ENCODE data around the gene CTNNBL1. TPM values are rescaled to one million over a fixed set of nuclear protein-coding genes. Genes with fewer than 3 reads are reported as not detected.

Gene CTNNBL1
- total RNA-seq, 1 donor from 2014 or later, result 87.7 TPM

- Mint-ChIP-seq H3K27me3 (ENCODE audit: low read depth) (no peaks in the 10 kb centered on the region), H3K36me3 (ENCODE audit: low read depth) (peaks cover 25% of the 10 kb centered on the region), H3K27ac (ENCODE audit: unreplicated experiment) (no peak overlapping the region), H3K9me3 (no peaks in the 10 kb centered on the region), H3K4me1 (peaks cover 23% of the 10 kb centered on the region), H3K4me3 (no peak overlapping the region)
- no peak for DNase-seq (ENCODE audit: low read depth, low spot score)
- no peak for TF ChIP-seq CTCF (conservative IDR thresholded peaks at IDR 0.05)
These were observed 165.8 kb downstream of the CTNNBL1 start for GRCh38 chr20:37859406-37860171.

- Mint-ChIP-seq H3K4me3 (no peak overlapping the region), H3K9me3 (no peaks in the 10 kb centered on the region), H3K4me1 (peaks cover 17% of the 10 kb centered on the region), H3K27ac (ENCODE audit: unreplicated experiment) (no peak overlapping the region), H3K27me3 (ENCODE audit: low read depth) (no peaks in the 10 kb centered on the region), H3K36me3 (ENCODE audit: low read depth) (peaks cover 22% of the 10 kb centered on the region)
- no peak for DNase-seq (ENCODE audit: low read depth, low spot score)
- TF ChIP-seq CTCF (conservative IDR thresholded peaks at IDR 0.05), result no peak
These were observed 169.5 kb downstream of the CTNNBL1 start for GRCh38 chr20:37863289-37863688.

- Mint-ChIP-seq H3K4me3 (no peak overlapping the region), H3K36me3 (ENCODE audit: low read depth) (peaks cover 15% of the 10 kb centered on the region), H3K27me3 (ENCODE audit: low read depth) (no peaks in the 10 kb centered on the region), H3K27ac (ENCODE audit: unreplicated experiment) (peak overlapping the region; percentile 90), H3K9me3 (no peaks in the 10 kb centered on the region), H3K4me1 (peaks cover 22% of the 10 kb centered on the region)
- DNase-seq (ENCODE audit: low read depth, low spot score), result no peak
- TF ChIP-seq CTCF (conservative IDR thresholded peaks at IDR 0.05), result no peak
These were observed 170.5 kb downstream of the CTNNBL1 start for GRCh38 chr20:37864298-37864697.

- H3K36me3 Mint-ChIP-seq (ENCODE audit: low read depth), result peaks cover 10% of the 10 kb centered on the region
- peaks cover 37% of the 10 kb centered on the region for H3K4me1 Mint-ChIP-seq
These were observed 172.2 kb downstream of the CTNNBL1 start for GRCh38 chr20:37866051-37866450.

More at GRCh38 chr20:37866051-37866450, 172.2 kb downstream of the CTNNBL1 start:
- Mint-ChIP-seq H3K27me3 (ENCODE audit: low read depth) (no peaks in the 10 kb centered on the region), H3K4me3 (no peak overlapping the region), H3K27ac (ENCODE audit: unreplicated experiment) (no peak overlapping the region), H3K9me3 (no peaks in the 10 kb centered on the region)
- no peak for TF ChIP-seq CTCF (conservative IDR thresholded peaks at IDR 0.05)
- no peak for DNase-seq (ENCODE audit: low read depth, low spot score)
